Neural progenitor cell (in vitro differentiated cells): ENCODE measurements around the gene TLK1. TPM values are rescaled to one million over a fixed set of nuclear protein-coding genes. Genes with fewer than 3 reads are reported as not detected.

Experiments used
- DNase-seq: peaks from one replicate; pipeline ENCODE4 v3.0.0-alpha.2; 2016; ENCODE audit warnings: low spot score
- H2AFZ ChIP-seq: fragments of 200-600 bp; sonication (generic); replicated peaks from 2 replicates; pipeline ENCODE4 v1.6.1; 2016; ENCODE audit warnings: antibody characterized with exemption
- H3F3A ChIP-seq: fragments of 200-600 bp; sonication (generic); 2 replicates; pipeline ENCODE4 v1.6.1; 2016; ENCODE audit warnings: antibody characterized with exemption, low read depth
- H3K27ac ChIP-seq: fragments of 200-600 bp; sonication (generic); 2 replicates; pipeline ENCODE4 v1.5.1; 2016; ENCODE audit warnings: mild to moderate bottlenecking
- H3K27me3 ChIP-seq: fragments of 200-600 bp; sonication (generic); 2 replicates; pipeline ENCODE4 v1.6.1; 2016; ENCODE audit warnings: mild to moderate bottlenecking, moderate library complexity
- H3K36me3 ChIP-seq: fragments of 200-600 bp; sonication (generic); 2 replicates; pipeline ENCODE4 v1.5.1; 2016
- H3K4me1 ChIP-seq: fragments of 200-600 bp; sonication (generic); 2 replicates; pipeline ENCODE4 v1.6.1; 2016; ENCODE audit warnings: mixed run types
- H3K4me2 ChIP-seq: fragments of 200-600 bp; sonication (generic); 2 replicates; pipeline ENCODE4 v1.6.1; 2016
- H3K4me3 ChIP-seq: fragments of 200-600 bp; sonication (generic); 2 replicates; pipeline ENCODE4 v1.5.1; 2016
- H3K79me2 ChIP-seq: fragments of 200-600 bp; sonication (generic); 2 replicates; pipeline ENCODE4 v1.6.1; 2016; ENCODE audit warnings: low read depth
- H3K9ac ChIP-seq: fragments of 200-600 bp; sonication (generic); 2 replicates; pipeline ENCODE4 v1.6.1; 2016
- H3K9me3 ChIP-seq: fragments of 200-600 bp; sonication (generic); 2 replicates; pipeline ENCODE4 v1.5.1; 2016; ENCODE audit warnings: low read depth
- H4K20me1 ChIP-seq: fragments of 200-600 bp; sonication (generic); 2 replicates; pipeline ENCODE4 v1.6.1; 2016; ENCODE audit warnings: low read depth
- H3K27ac Mint-ChIP-seq: 3 replicates; pipeline ENCODE4 v1.8.0; 2021; ENCODE audit warnings: mixed read lengths
- H3K27me3 Mint-ChIP-seq: 2 replicates; pipeline ENCODE4 v1.8.0; 2022; ENCODE audit warnings: low read depth, mild to moderate bottlenecking, inconsistent platforms, moderate library complexity, mixed read lengths; ENCODE audit not compliant: insufficient read depth
- H3K36me3 Mint-ChIP-seq: 3 replicates; pipeline ENCODE4 v1.8.0; 2021; ENCODE audit warnings: mixed read lengths
- H3K4me1 Mint-ChIP-seq: 3 replicates; pipeline ENCODE4 v1.8.0; 2021; ENCODE audit warnings: mixed read lengths
- H3K4me3 Mint-ChIP-seq: 3 replicates; pipeline ENCODE4 v1.8.0; 2021; ENCODE audit warnings: mild to moderate bottlenecking, moderate library complexity, mixed read lengths
- H3K9me3 Mint-ChIP-seq: 3 replicates; pipeline ENCODE4 v1.8.0; 2020; ENCODE audit warnings: mixed read lengths
- EZH2 ChIP-seq: fragments of 200-600 bp; sonication (generic); IDR thresholded peaks from 2 replicates; pipeline ENCODE4 v1.6.1; 2017; ENCODE audit warnings: antibody characterized with exemption, mild to moderate bottlenecking, moderate library complexity
- EZH2phosphoT487 ChIP-seq: fragments of 200-600 bp; sonication (generic); IDR thresholded peaks from 2 replicates; pipeline ENCODE4 v1.6.1; 2017; ENCODE audit warnings: antibody characterized with exemption
- total RNA-seq: library from RNA; depleted of rRNA; stranded (reverse); fragments of >200 nt; gene quantifications from 2 replicates; pipeline ENCODE4 v1.2.3, GENCODE V29; 2015; ENCODE audit warnings: low replicate concordance
- TF ChIP-seq, protein P1 (sequence below): fragments of 200-600 bp; sonication (generic); IDR thresholded peaks from 2 replicates; pipeline ENCODE4 v1.5.1; 2017; ENCODE audit warnings: antibody characterized with exemption, mild to moderate bottlenecking

The TLK1 gene
- total RNA-seq, 1 donor from 2014 or later, result 31.1 TPM

DNA sequence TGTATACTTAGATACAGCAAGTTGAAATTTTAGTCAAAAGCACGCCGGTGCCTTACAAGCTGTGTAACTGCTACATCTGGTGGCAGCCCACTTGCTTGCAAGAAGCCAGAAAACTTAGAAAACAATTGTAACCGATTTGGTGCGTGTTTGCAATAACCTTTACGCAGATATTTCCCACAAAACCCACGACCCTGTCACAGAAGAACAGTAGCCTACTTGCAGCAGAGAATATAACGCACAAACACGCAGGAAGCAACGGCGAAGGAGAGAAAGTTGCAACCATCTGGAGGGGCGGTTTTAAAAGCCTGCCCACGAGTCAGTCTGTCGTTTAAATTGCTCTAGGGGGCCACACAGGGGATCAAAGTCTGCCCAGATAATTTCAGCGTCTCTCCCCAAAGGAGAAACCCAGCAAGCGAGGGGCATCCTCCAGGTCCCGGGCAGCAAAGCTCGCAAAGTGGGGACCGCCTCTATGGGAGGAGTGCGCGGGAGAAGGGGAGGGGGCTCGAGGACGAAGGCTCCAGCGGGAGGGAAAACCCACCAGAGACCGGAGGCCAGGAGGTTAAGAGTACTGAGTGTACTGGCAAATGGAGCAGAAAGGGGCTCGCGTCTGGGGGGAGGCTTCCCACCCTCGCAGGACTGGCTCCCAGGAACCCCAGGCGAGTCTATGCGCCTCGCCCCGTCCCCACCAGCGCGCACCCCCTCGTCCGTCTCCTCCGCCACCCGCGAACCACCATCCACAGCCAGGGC is 1.1 kb downstream of the TLK1 start:
- no peaks in the 10 kb centered on the region for H3K36me3 Mint-ChIP-seq
- peaks cover 23% of the 10 kb centered on the region for H3F3A ChIP-seq
- H3K4me1 ChIP-seq, result peaks cover 30% of the 10 kb centered on the region
- no peaks in the 10 kb centered on the region for H3K9me3 ChIP-seq
- H3K79me2 ChIP-seq, result peaks cover 81% of the 10 kb centered on the region
- H3K27me3 ChIP-seq, result no peaks in the 10 kb centered on the region
- TF ChIP-seq EZH2 (no peak), EZH2phosphoT487 (no peak)
- TF ChIP-seq, protein P1, sequence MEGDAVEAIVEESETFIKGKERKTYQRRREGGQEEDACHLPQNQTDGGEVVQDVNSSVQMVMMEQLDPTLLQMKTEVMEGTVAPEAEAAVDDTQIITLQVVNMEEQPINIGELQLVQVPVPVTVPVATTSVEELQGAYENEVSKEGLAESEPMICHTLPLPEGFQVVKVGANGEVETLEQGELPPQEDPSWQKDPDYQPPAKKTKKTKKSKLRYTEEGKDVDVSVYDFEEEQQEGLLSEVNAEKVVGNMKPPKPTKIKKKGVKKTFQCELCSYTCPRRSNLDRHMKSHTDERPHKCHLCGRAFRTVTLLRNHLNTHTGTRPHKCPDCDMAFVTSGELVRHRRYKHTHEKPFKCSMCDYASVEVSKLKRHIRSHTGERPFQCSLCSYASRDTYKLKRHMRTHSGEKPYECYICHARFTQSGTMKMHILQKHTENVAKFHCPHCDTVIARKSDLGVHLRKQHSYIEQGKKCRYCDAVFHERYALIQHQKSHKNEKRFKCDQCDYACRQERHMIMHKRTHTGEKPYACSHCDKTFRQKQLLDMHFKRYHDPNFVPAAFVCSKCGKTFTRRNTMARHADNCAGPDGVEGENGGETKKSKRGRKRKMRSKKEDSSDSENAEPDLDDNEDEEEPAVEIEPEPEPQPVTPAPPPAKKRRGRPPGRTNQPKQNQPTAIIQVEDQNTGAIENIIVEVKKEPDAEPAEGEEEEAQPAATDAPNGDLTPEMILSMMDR, result peak; percentile 38
- peaks cover 41% of the 10 kb centered on the region for H4K20me1 ChIP-seq
- peak overlapping the region; percentile 100 for H3K4me3 Mint-ChIP-seq
- peak overlapping the region; percentile 99 for H3K27ac Mint-ChIP-seq
- peaks cover 37% of the 10 kb centered on the region for H3K4me1 Mint-ChIP-seq
- peak overlapping the region; percentile 97 for H3K27ac ChIP-seq
- H3K9ac ChIP-seq, result peak overlapping the region; percentile 76
- H2AFZ ChIP-seq, result peak overlapping the region; percentile 45
- peak overlapping the region; percentile 76 for H3K4me3 ChIP-seq
- peak overlapping the region; percentile 91 for H3K4me2 ChIP-seq
- no peaks in the 10 kb centered on the region for H3K36me3 ChIP-seq
- DNase-seq, result peak; percentile 59
- peaks cover 2% of the 10 kb centered on the region for H3K9me3 Mint-ChIP-seq
- peaks cover 2% of the 10 kb centered on the region for H3K27me3 Mint-ChIP-seq

DNA sequence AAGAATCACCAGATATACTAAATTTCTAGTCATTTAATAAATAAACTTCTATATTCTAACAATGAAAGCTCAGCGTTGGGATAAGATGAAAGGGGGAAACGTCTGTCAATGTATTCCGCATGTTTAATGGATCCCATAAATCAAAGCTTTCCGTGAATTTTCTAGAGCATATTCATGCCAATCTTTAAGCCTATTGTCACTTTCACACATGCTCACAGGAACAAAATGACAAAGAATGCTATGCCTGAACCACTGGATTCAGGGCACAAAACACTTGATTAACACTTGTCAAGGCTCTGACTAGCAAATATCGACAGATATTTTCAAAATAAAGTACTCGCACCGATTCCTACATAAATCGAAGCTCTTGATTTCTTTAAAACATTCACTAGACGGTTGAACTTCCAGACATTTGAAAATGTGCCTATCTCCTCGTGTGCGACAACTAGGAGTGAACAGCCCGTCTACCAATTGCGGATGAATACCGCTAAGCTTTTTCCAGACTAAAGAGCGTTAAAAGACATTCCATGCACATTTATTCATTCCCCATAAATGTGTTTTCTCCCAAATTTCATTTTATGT is 1.8 kb downstream of the TLK1 start:
- no peak overlapping the region for H2AFZ ChIP-seq

DNA sequence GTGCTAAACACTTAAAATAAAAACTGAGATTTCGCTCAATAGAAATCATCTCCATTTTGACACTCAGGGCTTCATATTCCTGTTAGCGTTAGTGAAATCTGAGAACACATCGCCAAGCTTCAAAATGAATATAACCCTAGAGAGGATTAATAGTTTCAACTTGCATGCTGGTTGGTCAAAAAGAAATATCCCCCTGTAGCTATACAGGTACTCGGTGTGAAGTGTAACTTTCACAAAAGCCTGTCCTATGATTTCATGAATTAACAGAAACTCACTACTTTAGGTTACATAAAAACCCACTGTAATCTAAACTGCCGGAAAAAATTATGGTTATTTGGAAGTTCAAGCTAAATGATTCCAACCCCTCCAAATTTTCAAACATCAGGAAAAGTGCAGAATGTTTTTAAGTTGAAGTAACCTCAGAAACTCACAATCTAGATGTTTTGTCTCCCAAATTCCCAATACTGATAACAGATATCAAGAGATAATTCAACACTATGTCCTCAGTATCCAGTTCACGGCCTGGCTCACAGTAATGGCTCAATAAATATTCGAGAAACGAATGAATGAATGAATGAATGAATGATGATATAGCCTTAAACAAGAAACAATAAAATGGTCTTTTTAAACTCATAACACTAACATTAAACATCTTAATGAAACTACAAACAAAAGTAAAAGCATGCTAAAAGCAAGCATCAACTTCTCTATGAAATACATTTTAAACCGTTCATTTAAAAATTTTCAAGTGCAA is 2.5 kb downstream of the TLK1 start:
- peaks cover 30% of the 10 kb centered on the region for H3K4me1 ChIP-seq
- H3K79me2 ChIP-seq, result peaks cover 93% of the 10 kb centered on the region
- peaks cover 2% of the 10 kb centered on the region for H3K27me3 Mint-ChIP-seq
- H3K4me1 Mint-ChIP-seq, result peaks cover 38% of the 10 kb centered on the region
- peaks cover 2% of the 10 kb centered on the region for H3K9me3 Mint-ChIP-seq
- no peaks in the 10 kb centered on the region for H3K36me3 ChIP-seq
- H3K4me3 ChIP-seq, result peak overlapping the region; percentile 76
- no peak overlapping the region for H2AFZ ChIP-seq
- peaks cover 3% of the 10 kb centered on the region for H3K36me3 Mint-ChIP-seq
- peaks cover 23% of the 10 kb centered on the region for H3F3A ChIP-seq
- H3K27ac ChIP-seq, result no peak overlapping the region
- no peak overlapping the region for H3K9ac ChIP-seq
- no peak for DNase-seq
- H3K4me2 ChIP-seq, result peak overlapping the region; percentile 91
- no peak for TF ChIP-seq EZH2phosphoT487
- TF ChIP-seq, protein P1, result no peak
- no peak for TF ChIP-seq EZH2
- H3K4me3 Mint-ChIP-seq, result peak overlapping the region; percentile 100
- no peaks in the 10 kb centered on the region for H3K27me3 ChIP-seq
- no peaks in the 10 kb centered on the region for H3K9me3 ChIP-seq
- no peak overlapping the region for H3K27ac Mint-ChIP-seq
- H4K20me1 ChIP-seq, result peaks cover 54% of the 10 kb centered on the region

More for the DNA sequence above, 1.8 kb downstream of the TLK1 start:
- Histone ChIP-seq H3K27ac (peak overlapping the region; percentile 97), H3K9me3 (no peaks in the 10 kb centered on the region), H3K79me2 (peaks cover 87% of the 10 kb centered on the region), H3K4me1 (peaks cover 30% of the 10 kb centered on the region), H3K27me3 (no peaks in the 10 kb centered on the region), H3K4me2 (peak overlapping the region; percentile 91), H3K4me3 (peak overlapping the region; percentile 76), H3F3A (peaks cover 23% of the 10 kb centered on the region), H3K36me3 (no peaks in the 10 kb centered on the region), H4K20me1 (peaks cover 47% of the 10 kb centered on the region), H3K9ac (peak overlapping the region; percentile 76)
- peaks cover 2% of the 10 kb centered on the region for H3K9me3 Mint-ChIP-seq
- H3K4me3 Mint-ChIP-seq, result peak overlapping the region; percentile 100
- TF ChIP-seq EZH2, result no peak
- TF ChIP-seq, protein P1, result no peak
- TF ChIP-seq EZH2phosphoT487, result no peak
- peak; percentile 35 for DNase-seq
- peaks cover 2% of the 10 kb centered on the region for H3K27me3 Mint-ChIP-seq
- no peaks in the 10 kb centered on the region for H3K36me3 Mint-ChIP-seq
- H3K27ac Mint-ChIP-seq, result peak overlapping the region; percentile 99
- peaks cover 39% of the 10 kb centered on the region for H3K4me1 Mint-ChIP-seq
